ENCODE data around the gene E4F1.

DNA sequence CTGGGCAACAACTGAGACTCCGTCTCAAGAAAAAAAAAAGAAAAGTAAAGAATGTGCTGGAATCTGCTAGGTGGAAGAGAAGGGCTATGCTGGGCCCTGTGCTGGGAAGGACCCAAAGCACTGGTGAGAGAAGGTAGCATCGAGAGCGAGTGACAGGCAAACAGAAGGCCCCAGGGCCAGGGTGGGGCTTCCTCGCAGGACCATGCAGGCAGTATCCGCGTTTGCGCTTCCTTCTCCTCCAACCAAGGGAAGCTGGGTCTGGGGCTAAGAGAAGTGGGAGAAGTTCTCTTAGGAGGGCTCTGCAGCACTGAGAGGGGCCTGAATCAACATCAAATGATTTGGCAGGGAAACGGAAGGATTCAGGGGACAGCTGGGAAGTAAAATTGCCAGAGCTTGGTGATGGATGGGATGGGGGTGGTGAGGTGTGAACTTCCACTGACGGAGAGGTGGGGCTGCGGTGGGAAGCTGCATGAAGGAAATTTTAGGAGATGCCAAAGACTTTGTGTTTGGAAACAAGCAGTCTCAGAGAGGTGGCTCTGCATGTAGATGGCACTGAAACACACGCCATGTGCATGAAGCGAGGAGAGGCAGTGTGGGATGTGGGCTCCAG is 33.2 kb downstream of the E4F1 start:
- TF ChIP-seq, protein P1, sequence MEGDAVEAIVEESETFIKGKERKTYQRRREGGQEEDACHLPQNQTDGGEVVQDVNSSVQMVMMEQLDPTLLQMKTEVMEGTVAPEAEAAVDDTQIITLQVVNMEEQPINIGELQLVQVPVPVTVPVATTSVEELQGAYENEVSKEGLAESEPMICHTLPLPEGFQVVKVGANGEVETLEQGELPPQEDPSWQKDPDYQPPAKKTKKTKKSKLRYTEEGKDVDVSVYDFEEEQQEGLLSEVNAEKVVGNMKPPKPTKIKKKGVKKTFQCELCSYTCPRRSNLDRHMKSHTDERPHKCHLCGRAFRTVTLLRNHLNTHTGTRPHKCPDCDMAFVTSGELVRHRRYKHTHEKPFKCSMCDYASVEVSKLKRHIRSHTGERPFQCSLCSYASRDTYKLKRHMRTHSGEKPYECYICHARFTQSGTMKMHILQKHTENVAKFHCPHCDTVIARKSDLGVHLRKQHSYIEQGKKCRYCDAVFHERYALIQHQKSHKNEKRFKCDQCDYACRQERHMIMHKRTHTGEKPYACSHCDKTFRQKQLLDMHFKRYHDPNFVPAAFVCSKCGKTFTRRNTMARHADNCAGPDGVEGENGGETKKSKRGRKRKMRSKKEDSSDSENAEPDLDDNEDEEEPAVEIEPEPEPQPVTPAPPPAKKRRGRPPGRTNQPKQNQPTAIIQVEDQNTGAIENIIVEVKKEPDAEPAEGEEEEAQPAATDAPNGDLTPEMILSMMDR (IDR thresholded peaks at IDR 0.05): no peak
- no peak for TF ChIP-seq POLR2AphosphoS5 (IDR thresholded peaks at IDR 0.05)
